ENCODE results near the gene ZBTB42.

GRCh38 chr14:104824353-104824997 is 23.6 kb downstream of the ZBTB42 start:
- no peak for TF ChIP-seq EZH2 (IDR thresholded peaks at IDR 0.05)
- TF ChIP-seq POLR2AphosphoS5 (IDR thresholded peaks at IDR 0.05; ENCODE audit: borderline replicate concordance, low read depth, low read length) = no peak
- TF ChIP-seq FOXP2 (optimal IDR thresholded peaks at IDR 0.05; ENCODE audit: control extremely low read depth, extremely low read length, insufficient read depth) = no peak

All from SK-N-MC (cell line).